Activated naive CD4-positive, alpha-beta T cell treated with anti-CD3 and anti-CD28 coated beads, Interleukin-2, amount 50 U/mL, for 72 hours (primary cell): ENCODE data around the gene ZNF146. TPM values are rescaled to one million over a fixed set of nuclear protein-coding genes. Genes with fewer than 3 reads are reported as not detected.
A peak's percentile ranks its signal among the peaks of the same experiment; 100 is the strongest.
"Not testable (repeated sequence)": the region's sequence is repeated elsewhere in the genome, so short reads cannot be mapped to it uniquely, and the experiment has no call there.

ENCODE experiments used
- ATAC-seq, 2 donors: fragments of 150-1000 bp; cut with Tn5 transposase; 2 replicates each; pipeline ENCODE4 v1.10.0; 2021; ENCODE audit warnings: mild to moderate bottlenecking in 2 of 2, moderate library complexity in 2 of 2
- DNase-seq, 2 donors: peaks; one replicate each; pipeline ENCODE4 v3.0.0; 2021 to 2022; ENCODE audit warnings: low spot score in 2 of 2
- H3K27ac Mint-ChIP-seq, 2 donors: one replicate each; pipeline ENCODE4 v1.8.0; 2022; ENCODE audit warnings: mild to moderate bottlenecking in 2 of 2, mixed read lengths in 2 of 2
- H3K36me3 Mint-ChIP-seq, 2 donors: one replicate each; pipeline ENCODE4 v1.8.0; 2022; ENCODE audit warnings: mixed read lengths in 2 of 2
- H3K9me3 Mint-ChIP-seq, 2 donors: one replicate each; pipeline ENCODE4 v1.8.0; 2022; ENCODE audit warnings: mixed read lengths in 2 of 2
- total RNA-seq, 2 donors: library from RNA; stranded (reverse); gene quantifications; one replicate each; pipeline ENCODE4 v1.2.3, GENCODE V29; 2022

Gene ZNF146
- total RNA-seq: 10 to 100 TPM; 64.1 to 90.3 TPM

GRCh38 chr19:36214386-36215275, at the start of gene ZNF146, which contains the start of gene ZNF565:
ZNF146 (plus strand) TSS chr19:36215106; CDS start chr19:36236441, 21,335 bp downstream.
ZNF565 (minus strand) TSS chr19:36214665; CDS start chr19:36201985, 12,680 bp downstream.
- no peaks in the 10 kb centered on the region for H3K9me3 Mint-ChIP-seq
- no peak within 1 kb of the TSS for H3K27ac Mint-ChIP-seq
- ATAC-seq: peak; percentile 76 to 92

GRCh38 chr19:36169084-36169760, 45.7 kb upstream of the ZNF146 start:
- DNase-seq (no peak), ATAC-seq (no peak)
- peak overlapping the region in 1 of 2 donors; percentile 3 for H3K27ac Mint-ChIP-seq
- H3K9me3 Mint-ChIP-seq: no peaks in the 10 kb centered on the region
- H3K36me3 Mint-ChIP-seq: no peaks in the 10 kb centered on the region

More at GRCh38 chr19:36214386-36215275, at the start of gene ZNF146, which contains the start of gene ZNF565:
- H3K36me3 Mint-ChIP-seq: peaks cover 8 to 16% of the 10 kb centered on the region in 2 donors
- DNase-seq: peak; percentile 94 to 96

- DNase-seq (no peak), ATAC-seq (no peak)
- H3K27ac Mint-ChIP-seq: no peak overlapping the region
- H3K9me3 Mint-ChIP-seq: no peaks in the 10 kb centered on the region
- no peaks in the 10 kb centered on the region for H3K36me3 Mint-ChIP-seq
Observed at GRCh38 chr19:36172852-36173251, 42.1 kb upstream of the ZNF146 start.

- not testable (repeated sequence) for ATAC-seq, H3K27ac Mint-ChIP-seq, H3K36me3 Mint-ChIP-seq, H3K9me3 Mint-ChIP-seq, DNase-seq
Observed at GRCh38 chr19:36173846-36174245, 41.1 kb upstream of the ZNF146 start.

- H3K36me3 Mint-ChIP-seq, H3K27ac Mint-ChIP-seq, ATAC-seq, DNase-seq, H3K9me3 Mint-ChIP-seq: not testable (repeated sequence)
Observed at GRCh38 chr19:36179077-36179476, 35.8 kb upstream of the ZNF146 start.

- H3K27ac Mint-ChIP-seq: no peak overlapping the region
- H3K9me3 Mint-ChIP-seq: no peaks in the 10 kb centered on the region
- H3K36me3 Mint-ChIP-seq: no peaks in the 10 kb centered on the region
- ATAC-seq (no peak), DNase-seq (no peak)
Observed at GRCh38 chr19:36182612-36183244, 32.2 kb upstream of the ZNF146 start.

GRCh38 chr19:36183245-36183628, 31.7 kb upstream of the ZNF146 start:
- Mint-ChIP-seq H3K36me3 (no peaks in the 10 kb centered on the region), H3K9me3 (no peaks in the 10 kb centered on the region), H3K27ac (no peak overlapping the region)
- ATAC-seq (no peak), DNase-seq (no peak)

- not testable (repeated sequence) for ATAC-seq, H3K27ac Mint-ChIP-seq, H3K9me3 Mint-ChIP-seq, DNase-seq, H3K36me3 Mint-ChIP-seq
Observed at GRCh38 chr19:36186722-36187121, 28.2 kb upstream of the ZNF146 start.

GRCh38 chr19:36196249-36196648, 18.7 kb upstream of the ZNF146 start:
- peak overlapping the region in 1 of 2 donors; percentile 19 for H3K27ac Mint-ChIP-seq
- no peaks in the 10 kb centered on the region for H3K36me3 Mint-ChIP-seq
- DNase-seq: no peak
- no peaks in the 10 kb centered on the region for H3K9me3 Mint-ChIP-seq
- ATAC-seq: no peak

GRCh38 chr19:36198119-36198518, 16.8 kb upstream of the ZNF146 start:
- ATAC-seq (no peak), DNase-seq (no peak)
- Mint-ChIP-seq H3K36me3 (no peaks in the 10 kb centered on the region), H3K27ac (no peak overlapping the region), H3K9me3 (no peaks in the 10 kb centered on the region)

- H3K27ac Mint-ChIP-seq: no peak overlapping the region
- ATAC-seq: no peak
Observed at GRCh38 chr19:36201684-36202083, 13.2 kb upstream of the ZNF146 start.

GRCh38 chr19:36203293-36203692, 11.6 kb upstream of the ZNF146 start:
- ATAC-seq (no peak), DNase-seq (no peak)
- Mint-ChIP-seq H3K27ac (no peak overlapping the region), H3K9me3 (no peaks in the 10 kb centered on the region), H3K36me3 (no peaks in the 10 kb centered on the region)

More at GRCh38 chr19:36201684-36202083, 13.2 kb upstream of the ZNF146 start:
- H3K36me3 Mint-ChIP-seq: no peaks in the 10 kb centered on the region
- DNase-seq: no peak
- no peaks in the 10 kb centered on the region for H3K9me3 Mint-ChIP-seq

- H3K9me3 Mint-ChIP-seq: no peaks in the 10 kb centered on the region
Observed at GRCh38 chr19:36207605-36208252, 7.2 kb upstream of the ZNF146 start.

GRCh38 chr19:36209372-36209771, 5.5 kb upstream of the ZNF146 start:
- DNase-seq (no peak), ATAC-seq (no peak)
- H3K27ac Mint-ChIP-seq: no peak overlapping the region
- H3K36me3 Mint-ChIP-seq: no peaks in the 10 kb centered on the region
- H3K9me3 Mint-ChIP-seq: no peaks in the 10 kb centered on the region

More at GRCh38 chr19:36207605-36208252, 7.2 kb upstream of the ZNF146 start:
- DNase-seq (no peak), ATAC-seq (no peak)
- H3K36me3 Mint-ChIP-seq: no peaks in the 10 kb centered on the region
- no peak overlapping the region for H3K27ac Mint-ChIP-seq

- DNase-seq: no peak
- Mint-ChIP-seq H3K9me3 (no peaks in the 10 kb centered on the region), H3K36me3 (no peaks in the 10 kb centered on the region), H3K27ac (no peak overlapping the region)
- ATAC-seq: no peak
Observed at GRCh38 chr19:36210497-36210896, 4.4 kb upstream of the ZNF146 start.

- H3K36me3 Mint-ChIP-seq: peaks cover 0 to 8% of the 10 kb centered on the region in 2 donors
- DNase-seq (no peak), ATAC-seq (no peak)
- H3K27ac Mint-ChIP-seq: no peak overlapping the region
- no peaks in the 10 kb centered on the region for H3K9me3 Mint-ChIP-seq
Observed at GRCh38 chr19:36212895-36213294, 2.0 kb upstream of the ZNF146 start.
